Fibroblast of villous mesenchyme (primary cell): Measurements from ENCODE around the gene FDPS. TPM values are rescaled to one million over a fixed set of nuclear protein-coding genes. Genes with fewer than 3 reads are reported as not detected.

Experiments used
- DNase-seq: peaks from one replicate; pipeline ENCODE4 v3.0.0-alpha.2; 2010; ENCODE audit warnings: low read depth
- H3K4me3 ChIP-seq: 2 replicates; pipeline ENCODE4 v1.5.1; 2011; ENCODE audit warnings: low read depth, mild to moderate bottlenecking, low read length
- CTCF ChIP-seq: IDR thresholded peaks from 2 replicates; pipeline ENCODE4 v1.5.1; 2012; ENCODE audit warnings: low read depth, mild to moderate bottlenecking, low read length; ENCODE audit not compliant: insufficient read depth
- total RNA-seq: library from RNA; depleted of rRNA; stranded (reverse); fragments of >200 nt; gene quantifications from 2 replicates; pipeline ENCODE4 v1.2.3, GENCODE V29; 2012

Gene FDPS
- total RNA-seq, 1 donor: 427 TPM

- TF ChIP-seq CTCF: peak; percentile 93
- H3K4me3 ChIP-seq: peak overlapping the region; percentile 94
- DNase-seq: peak; percentile 98
These were observed 14.5 kb downstream of the FDPS start for GRCh38 chr1:155322953-155323728.

- no peak for TF ChIP-seq CTCF
- H3K4me3 ChIP-seq: peak overlapping the region; percentile 94
- DNase-seq: peak; percentile 94
These were observed 15.0 kb downstream of the FDPS start for GRCh38 chr1:155323729-155324036.

GRCh38 chr1:155324037-155324716 is 15.5 kb downstream of the FDPS start:
- H3K4me3 ChIP-seq: peak overlapping the region; percentile 94
- peak; percentile 97 for DNase-seq
- no peak for TF ChIP-seq CTCF

GRCh38 chr1:155324717-155325602 is 16.3 kb downstream of the FDPS start:
- peak; percentile 54 for DNase-seq
- H3K4me3 ChIP-seq: peak overlapping the region; percentile 94
- TF ChIP-seq CTCF: peak; percentile 45

- H3K4me3 ChIP-seq: peak overlapping the region; percentile 94
- no peak for DNase-seq
- no peak for TF ChIP-seq CTCF
These were observed 16.9 kb downstream of the FDPS start for GRCh38 chr1:155325603-155325893.

GRCh38 chr1:155326020-155326526 is 17.4 kb downstream of the FDPS start:
- no peak for TF ChIP-seq CTCF
- DNase-seq: no peak
- H3K4me3 ChIP-seq: no peak overlapping the region
